Stimulated activated CD4-positive, alpha-beta T cell treated with anti-CD3 and anti-CD28 coated beads, TNF-alpha, amount 100 ng/mL, for 1 hour (primary cell): Measurements from ENCODE around the gene ZSWIM3.
"Not testable (repeated sequence)": the region's sequence is repeated elsewhere in the genome, so short reads cannot be mapped to it uniquely, and the experiment has no call there.

Source experiments
- DNase-seq, 3 donors: peaks; one replicate each; pipeline ENCODE4 v3.0.0-alpha.2; 2020; ENCODE audit warnings: low read depth in 3 of 3, low spot score in 1 of 3

ZSWIM3 gene

DNA sequence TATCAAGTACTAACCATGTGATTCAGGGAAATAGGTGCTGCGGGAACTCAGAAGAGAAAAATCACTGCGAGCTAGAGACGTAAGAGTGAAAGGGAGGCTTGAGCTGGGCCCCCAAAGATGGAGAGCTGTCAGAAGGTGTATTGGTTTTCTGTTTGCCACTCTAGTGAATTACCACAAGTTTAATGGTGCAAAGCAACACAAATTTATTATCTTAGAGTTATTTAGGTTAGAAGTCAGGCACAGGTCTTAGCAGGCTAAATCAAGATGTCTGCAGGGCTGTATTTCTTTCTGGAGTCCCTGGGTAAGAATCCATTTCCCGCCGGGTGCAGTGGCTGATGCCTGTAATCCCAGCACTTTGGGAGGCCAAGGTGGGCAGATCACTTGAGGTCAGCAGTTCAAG is 2.5 kb downstream of the ZSWIM3 start:
- no peak for DNase-seq

DNA sequence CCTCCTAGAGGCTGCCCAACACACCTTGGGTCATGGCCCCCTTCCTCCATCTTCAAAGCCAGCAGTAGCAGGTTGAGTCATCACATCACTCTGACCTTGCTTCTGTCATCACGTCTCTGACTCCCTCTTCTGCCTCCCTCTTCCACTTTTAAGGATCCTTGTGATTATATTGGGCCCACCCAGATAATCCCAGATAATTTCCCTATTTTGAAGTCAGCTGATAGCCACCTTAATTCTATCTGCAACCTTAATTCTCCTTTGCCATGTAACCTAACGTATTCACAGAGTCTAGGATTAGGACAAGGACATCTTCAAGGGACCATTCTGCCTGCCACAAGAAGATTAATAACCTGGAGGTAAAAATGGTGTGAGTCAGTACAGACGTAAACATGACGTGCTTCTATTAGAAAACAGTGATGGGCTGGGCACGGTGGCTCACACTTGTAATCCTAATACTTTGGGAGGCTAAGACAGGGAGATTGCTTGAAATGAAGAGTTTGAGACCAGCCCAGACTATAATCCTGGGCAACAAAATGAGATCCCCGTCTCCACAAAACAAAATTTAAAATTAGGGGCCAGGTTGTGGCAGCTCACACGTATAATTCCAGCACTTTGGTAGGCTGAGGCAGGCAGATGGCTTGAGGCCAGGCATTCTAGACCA is 3.3 kb downstream of the ZSWIM3 start:
- DNase-seq, result no peak

DNA sequence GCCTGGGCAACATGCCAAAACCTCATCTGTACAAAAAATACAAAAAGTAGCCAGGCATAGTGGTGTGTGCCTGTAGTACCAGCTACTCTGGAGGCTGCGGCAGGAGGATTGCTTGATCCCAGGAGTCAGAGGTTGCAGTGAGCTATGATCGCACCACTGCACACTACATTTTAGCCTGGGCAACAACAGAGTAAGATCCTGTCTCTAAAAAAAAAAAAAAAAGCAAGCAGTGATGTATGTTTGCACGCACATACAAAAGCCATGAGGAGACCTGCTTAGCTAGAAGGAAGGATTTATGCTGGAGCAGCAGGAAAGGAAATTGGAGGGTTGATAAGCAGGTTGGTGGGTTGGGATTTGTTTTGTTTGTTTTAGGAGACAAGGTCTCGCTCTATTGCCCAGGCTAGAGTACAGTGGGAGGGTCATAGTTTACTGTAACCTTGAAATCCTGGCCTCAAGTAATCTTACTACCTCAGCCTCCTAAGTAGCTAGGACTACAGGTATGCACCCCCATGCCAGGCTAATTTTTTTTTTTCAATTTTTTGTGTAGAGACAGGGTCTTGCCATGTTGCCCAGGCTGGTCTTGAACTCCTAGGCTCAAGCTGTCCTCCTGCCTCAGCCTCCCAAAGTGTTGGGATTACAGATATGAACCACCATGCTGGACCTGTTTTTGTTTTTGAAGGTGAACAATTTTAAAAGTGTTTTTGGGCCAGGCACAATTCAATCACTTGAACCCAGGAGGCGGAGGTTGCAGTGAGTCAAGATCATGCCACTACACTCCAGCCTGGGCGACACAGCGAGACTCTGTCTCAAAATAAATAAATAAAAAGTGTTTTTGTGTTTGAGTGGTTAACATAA is 4.0 kb downstream of the ZSWIM3 start:
- DNase-seq, result no peak

DNA sequence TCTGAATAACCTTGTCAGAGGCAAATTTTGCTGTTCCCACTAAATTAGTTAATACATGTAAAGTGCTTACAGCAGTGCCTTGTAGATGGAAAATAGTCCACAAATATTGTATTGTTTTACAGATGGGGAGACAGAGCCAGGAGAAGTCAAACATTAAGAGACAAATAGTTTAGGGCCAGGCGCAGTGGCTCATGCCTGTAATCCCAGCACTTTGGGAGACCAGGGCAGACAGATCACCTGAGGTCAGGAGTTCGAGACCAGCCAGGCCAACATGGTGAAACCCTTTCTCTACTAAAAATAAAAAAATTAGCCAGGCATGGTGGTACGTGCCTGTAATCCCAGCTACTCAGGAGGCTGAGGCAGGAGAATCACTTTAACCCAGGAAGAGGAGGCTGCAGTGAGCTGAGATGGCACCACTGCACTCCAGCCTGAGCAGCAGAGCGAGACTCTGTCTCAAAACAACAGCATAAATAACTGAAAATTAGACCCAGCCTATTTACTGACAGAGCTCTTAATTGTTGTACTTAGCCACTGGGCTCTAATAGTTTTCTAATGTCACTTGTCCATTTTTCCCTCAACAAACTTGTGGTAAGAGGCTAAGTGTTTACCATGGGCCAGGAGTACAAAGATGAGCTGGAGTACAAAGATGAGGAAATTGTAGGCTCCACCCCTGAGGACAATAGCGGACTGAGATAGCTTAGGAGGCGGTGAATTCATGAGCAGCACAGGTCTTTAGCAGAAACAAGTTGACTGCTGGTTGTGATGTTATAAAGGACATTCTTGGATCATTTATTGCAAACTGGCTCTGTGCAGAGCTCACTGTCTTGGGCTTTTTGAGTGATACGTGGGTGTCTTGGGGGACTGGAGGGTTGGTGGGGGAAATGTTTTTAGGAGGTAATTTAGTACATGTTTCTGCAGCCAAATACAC is 6.4 kb downstream of the ZSWIM3 start:
- DNase-seq, result no peak

DNA sequence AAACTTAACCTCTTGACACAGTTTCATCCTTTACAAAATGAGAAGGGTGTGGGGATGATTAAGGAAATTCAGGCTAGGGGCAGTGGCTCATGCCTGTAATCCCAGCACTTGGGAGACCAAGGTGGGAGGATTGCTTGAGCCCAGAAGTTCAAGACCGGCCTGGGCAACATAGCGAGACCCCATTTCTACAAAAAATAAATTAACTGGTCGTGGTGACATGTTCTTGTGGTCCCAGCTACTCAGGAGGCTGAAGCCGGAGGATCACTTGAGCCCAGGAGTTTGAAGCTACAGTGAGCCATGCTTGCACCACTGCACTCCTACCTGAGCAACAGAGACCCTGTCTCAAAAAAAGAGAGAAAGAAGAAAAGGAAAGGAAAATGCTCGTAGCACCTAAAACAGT is 9.0 kb downstream of the ZSWIM3 start:
- no peak for DNase-seq

DNA sequence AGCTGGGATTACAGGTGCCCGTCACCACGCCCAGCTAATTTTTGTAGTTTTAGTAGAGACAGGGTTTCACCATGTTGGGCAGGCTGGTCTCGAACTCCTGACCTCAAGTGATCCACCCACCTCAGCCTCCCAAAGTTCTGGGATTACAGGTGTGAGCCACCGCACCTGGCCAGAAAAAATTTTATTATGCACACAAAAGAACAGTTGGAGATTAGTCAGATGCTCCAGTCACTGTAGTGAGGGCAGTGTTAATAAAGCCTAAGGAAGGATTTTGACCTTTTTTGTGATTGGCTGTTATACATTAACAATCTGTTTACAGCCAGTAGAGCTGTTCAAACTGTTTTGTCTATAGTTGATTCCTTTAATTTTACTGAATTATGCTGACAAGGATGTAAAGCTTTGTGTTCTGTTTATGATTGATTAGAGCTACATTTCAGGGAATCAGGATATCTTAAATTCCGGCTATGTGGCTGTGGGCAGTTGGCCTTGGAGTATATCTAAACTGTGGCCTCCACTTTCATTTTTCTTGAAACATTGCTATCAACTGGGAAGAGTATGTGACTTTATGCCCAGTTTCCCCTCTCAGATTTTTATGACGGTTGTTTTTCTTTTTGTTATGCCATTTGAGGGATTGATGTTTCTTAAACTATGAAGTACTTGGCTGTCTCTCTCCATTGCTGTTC is 9.9 kb downstream of the ZSWIM3 start:
- DNase-seq, result no peak

DNA sequence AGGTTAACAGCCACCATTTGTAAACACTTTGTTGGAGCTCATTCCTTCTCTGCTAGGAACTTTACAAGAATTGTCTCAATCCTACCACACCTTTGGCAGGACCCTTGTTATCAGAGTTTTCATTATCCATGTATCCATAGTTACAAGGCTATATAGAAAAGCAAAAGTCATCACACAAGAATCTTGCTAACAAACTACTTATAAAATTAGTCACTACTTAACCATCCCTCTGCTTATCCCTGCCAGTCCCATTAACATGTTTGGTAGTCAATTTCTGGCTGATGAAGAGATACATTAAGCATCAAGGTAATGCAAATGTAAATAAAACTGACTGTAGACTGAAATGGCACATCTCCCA is 10.4 kb downstream of the ZSWIM3 start:
- DNase-seq, result no peak

DNA sequence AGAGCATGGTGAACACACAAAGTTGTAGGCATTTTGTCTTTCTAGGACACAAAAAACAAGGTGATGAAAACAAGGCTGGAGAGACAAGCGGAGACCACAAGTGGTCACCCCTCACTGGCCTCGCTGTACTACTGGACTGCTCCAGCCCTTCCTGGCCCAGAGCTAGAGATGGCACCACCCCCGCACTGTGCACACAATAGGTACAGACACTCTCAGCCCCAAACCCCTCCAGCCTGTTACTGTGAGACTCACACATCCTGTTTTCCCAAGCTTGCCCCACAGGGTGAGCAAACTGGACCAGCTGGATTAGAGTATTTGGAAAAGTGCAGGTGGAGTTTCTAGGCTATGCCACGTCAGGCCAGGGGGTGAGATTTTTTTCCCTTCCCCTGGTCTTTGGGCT is 15.2 kb downstream of the ZSWIM3 start:
- no peak for DNase-seq

DNA sequence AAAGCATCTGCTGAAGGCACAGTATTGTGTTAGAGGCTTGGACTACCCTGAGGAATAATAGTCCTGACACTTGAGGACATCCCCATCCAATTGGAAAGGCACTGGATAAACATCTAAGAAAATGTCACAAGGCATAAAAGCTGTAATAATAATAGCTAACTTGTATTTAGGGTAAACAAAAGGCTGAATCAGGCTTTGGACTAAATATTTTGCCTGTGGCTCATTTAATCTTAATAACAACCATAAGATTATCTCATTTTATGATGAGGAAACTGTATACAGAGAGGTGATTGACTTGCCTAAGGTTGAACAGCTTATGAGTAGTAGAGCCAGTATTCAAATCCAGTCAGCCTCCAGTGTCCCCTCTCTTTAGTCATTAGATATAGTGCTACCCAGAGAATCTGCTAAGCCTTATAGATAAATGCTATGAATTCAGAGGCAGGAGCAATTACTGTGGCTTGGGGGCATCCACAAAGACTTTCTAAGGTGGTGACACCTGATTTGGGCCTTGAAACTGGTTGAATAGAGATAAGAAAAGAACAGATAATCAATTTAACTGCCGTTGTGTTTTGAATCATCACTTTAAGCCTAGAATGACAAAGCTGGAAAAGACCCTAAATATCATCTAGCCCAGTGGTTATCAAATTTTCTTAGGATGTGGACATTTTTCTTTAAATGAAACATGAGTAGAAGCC is 16.1 kb downstream of the ZSWIM3 start:
- DNase-seq, result no peak

DNA sequence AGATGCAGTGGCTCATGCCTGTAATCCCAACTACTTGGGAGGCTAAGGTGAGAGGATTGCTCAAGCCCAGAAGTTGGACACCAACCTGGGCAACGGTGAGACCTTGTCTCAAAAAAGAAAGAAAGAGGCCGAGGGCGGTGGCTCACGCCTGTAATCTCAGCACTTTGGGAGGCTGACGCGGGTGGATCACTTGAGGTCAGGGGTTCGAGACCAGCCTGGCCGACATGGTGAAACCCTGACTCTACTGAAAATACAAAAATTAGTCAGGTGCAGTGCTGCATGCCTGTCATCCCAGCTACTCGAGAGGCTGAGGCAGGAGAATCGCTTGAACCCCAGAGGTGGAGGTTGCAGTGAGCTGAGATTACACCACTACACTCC is 16.7 kb downstream of the ZSWIM3 start:
- DNase-seq, result not testable (repeated sequence)

DNA sequence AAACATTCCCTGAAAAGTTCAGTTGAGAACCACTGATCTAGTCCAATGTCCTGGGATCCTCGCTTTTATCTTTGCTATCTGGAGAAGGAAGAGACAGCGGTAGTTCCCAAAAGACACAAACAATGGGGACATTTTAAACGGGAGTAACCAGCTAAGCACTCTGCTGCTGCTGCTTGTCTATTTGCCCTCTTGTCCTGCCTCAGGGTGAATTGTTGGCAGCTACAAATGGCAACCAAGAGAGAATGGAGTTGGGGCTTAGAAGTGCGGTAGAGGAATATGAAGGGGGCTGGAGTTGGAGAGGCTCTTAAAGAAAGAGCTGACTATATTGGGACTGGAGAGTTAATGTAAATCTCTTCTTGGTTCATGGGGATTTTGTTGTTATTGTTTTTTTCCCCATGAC is 17.2 kb downstream of the ZSWIM3 start:
- no peak for DNase-seq

DNA sequence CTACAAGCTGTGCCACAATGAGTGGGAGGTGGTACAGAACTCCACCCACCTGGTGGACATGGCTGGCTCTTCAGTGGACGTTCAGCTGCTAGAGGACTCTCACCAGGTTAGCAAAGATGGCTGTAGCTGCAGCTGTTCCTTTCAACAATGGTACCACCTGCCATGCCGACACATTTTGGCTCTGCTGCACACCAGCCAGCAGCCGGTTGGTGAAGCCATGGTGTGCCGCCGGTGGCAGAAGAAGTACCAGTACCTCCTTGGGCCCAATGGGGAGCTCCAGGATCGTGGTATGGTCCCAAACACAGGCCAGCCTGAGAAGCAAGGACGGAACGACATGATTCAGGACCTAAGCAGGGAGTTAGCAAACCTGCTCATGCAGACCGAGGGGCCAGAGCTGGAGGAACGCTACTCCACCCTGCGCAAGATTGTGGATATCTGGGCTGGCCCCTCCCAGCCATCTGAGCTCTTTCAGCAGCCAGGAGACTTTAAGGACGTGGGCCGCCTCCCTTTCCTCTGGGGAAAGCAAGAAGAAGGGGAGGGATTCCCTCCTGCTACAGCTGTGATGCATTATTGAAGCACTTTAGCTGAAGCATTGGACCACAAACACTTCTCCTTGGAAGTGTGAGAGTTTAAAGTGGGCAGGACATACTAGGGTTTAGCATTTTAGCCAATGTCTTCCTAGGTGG is 20.8 kb downstream of the ZSWIM3 start:
- DNase-seq, result no peak

DNA sequence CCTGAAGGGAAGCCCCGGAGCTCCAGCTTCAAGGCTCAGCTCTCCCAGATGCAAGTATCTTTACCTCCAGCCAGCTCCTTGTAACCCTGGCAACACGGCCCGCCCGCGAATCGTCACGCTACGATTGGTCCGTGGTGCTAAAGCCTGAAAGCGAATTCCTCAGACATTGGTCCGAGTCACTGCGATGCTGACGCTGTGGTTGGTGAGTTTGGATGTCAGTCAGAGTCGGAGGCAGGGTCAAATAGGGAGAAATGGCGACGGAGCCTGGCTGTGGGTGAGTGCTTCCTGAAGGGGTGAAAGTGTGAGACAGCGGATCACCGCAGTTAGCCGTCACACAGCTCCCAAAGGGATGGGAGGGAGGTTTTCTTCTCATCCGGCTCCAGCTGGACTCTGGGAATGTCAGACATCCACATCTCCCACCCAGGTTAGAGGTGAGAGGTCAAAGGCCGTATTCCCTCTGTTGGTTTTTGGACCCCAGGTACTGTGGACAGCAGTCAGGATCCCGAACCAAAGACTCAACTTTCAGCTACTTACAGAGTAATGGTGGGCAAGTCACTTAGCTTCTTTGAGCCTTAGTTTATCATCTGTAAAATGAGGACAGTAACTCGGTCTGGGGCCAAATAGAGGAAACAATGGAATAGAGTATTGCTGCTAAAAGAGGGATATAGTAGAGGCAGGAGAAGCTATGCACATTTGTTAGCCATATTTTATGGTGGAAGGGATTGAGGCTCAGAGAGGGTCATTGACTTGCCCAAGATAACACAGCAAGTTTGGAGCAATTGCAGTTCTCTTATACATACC is 23.8 kb downstream of the ZSWIM3 start, which contains the start of gene ZSWIM1:
TSS of gene ZSWIM1 (plus strand) at position 240 of the 801 bp plus-strand sequence. CDS start 1,366 bp downstream, outside the sequence.
- peak; percentile 96 to 97 (median 96) for DNase-seq

DNA sequence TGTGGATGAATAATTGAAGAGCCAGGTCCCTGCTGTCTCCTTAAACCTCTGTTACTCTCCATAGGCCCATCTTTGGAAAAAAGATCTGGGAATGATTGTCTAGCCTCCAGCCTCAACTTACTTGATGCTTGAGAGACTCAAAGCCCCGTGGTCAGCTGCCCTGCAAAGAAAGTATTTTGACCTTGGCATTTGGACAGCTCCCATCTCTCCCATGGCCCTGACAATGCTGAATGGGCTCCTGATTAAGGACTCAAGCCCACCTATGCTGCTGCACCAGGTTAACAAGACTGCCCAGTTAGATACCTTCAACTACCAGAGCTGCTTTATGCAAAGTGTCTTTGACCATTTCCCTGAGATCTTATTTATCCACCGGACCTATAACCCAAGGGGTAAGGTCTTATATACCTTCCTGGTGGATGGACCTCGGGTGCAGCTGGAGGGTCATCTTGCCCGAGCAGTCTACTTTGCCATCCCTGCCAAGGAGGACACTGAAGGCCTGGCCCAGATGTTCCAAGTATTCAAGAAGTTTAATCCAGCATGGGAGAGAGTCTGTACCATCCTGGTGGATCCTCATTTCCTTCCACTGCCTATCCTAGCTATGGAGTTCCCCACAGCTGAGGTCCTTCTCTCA is 25.2 kb downstream of the ZSWIM3 start:
- no peak for DNase-seq

DNA sequence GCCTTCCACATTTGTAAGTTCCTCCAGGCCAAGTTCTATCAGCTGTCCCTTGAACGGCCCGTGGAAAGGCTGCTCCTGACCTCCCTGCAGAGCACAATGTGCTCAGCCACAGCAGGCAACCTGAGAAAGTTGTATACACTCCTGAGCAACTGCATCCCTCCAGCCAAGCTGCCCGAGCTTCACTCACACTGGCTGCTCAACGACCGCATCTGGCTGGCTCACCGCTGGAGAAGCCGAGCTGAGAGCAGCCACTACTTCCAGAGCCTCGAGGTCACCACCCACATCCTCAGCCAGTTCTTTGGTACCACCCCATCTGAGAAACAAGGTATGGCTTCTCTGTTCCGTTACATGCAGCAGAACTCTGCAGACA is 25.7 kb downstream of the ZSWIM3 start:
- no peak for DNase-seq

DNA sequence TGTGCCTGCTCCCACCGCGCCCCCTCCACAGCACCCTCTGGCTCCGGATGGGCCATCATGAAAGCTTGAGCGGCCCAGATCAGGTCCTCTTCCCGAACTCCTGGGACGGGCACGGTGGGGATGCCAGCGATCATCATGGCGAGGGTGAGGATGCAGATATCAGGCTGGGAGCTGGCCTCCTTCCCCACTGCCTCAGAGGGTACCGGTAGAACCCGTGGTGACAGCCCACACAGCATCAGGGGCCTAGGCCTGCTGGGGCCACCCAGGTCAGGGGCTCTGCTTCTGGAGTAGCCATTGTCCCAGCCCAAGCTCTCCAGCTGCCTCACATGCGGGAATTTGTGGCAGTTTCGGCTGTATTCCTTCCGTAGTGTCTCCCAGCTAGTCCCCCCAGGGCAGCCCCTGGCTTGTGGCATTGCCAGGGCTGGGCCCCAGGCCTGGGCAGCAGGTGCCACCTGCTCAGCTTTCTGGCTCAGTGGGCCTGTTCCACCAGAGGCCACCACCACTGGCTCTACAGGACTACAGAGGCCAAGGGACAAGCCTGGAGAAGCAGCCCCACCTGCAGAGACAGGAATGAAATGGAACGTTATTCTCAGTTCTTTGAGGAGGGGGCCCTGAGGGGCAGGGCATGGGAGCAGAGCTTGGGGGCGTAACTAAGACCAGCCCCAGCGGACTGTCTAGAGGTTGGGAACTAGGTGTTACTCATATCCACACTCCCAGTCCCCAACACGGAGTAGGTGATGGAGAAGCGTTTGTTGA is 29.4 kb downstream of the ZSWIM3 start:
- no peak for DNase-seq

DNA sequence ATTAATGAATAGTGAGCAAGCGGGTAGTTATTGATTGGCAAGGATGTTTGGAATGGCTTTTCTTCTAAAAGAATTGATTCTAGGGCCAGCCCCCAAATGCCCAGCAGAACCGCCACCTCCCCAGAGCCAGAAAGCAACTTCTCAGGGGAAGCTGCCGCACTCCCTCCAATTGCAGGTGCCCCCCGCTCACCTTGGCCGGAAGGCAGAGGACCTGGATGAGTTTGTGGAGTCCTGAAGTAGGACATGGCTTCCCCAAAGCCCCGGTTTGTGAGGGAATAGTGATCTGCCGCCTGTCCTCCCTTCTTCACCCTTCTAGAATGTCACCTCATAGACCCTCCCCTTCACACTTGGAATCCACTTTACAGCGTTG is 29.9 kb downstream of the ZSWIM3 start, which contains the start of gene SPATA25:
TSS of gene SPATA25 (minus strand) at position 277 of the 370 bp plus-strand sequence. CDS start at position 245, 32 bp downstream.
- no peak for DNase-seq

DNA sequence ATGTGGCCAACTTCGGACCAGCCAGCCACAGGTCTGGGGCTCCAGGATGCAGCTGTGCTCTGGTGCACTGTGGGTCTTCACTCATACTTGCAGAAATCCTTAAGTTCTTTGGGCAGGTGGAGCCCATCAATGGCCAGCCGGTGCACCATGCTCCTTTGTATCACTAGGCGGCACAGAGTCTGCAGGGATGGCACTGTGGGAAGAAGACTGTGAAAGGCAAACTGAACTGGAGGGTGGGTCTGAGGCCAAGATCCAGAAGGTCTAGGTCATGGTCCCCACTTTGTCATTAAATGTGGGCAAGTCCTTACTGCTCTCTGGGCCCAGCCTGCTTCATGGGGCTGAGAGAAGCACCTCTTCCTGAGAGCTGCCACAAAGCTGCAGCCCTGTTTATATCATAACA is 31.3 kb downstream of the ZSWIM3 start:
- no peak for DNase-seq
